Peyer's patch (tissue), 4 donors: Measurements from ENCODE around the gene TEAD3.

ENCODE experiments used
- POLR2A ChIP-seq, 2 donors: fragments of 450-650 bp; IDR thresholded peaks; one replicate each; pipeline ENCODE4 v1.5.1; 2017; ENCODE audit warnings: antibody characterized with exemption in 2 of 2, mild to moderate bottlenecking in 2 of 2, moderate library complexity in 2 of 2
- TF ChIP-seq, protein P1 (sequence below), 6 experiments: fragments of 450-650 bp in 4 of 6; fragments of 200-600 bp in 2 of 6; sonication (generic) in 1 of 6; IDR thresholded peaks; one replicate each; pipeline ENCODE4 v1.5.1; 2017 to 2019; ENCODE audit warnings: antibody characterized with exemption in 6 of 6, mild to moderate bottlenecking in 3 of 6, moderate library complexity in 1 of 6

DNA sequence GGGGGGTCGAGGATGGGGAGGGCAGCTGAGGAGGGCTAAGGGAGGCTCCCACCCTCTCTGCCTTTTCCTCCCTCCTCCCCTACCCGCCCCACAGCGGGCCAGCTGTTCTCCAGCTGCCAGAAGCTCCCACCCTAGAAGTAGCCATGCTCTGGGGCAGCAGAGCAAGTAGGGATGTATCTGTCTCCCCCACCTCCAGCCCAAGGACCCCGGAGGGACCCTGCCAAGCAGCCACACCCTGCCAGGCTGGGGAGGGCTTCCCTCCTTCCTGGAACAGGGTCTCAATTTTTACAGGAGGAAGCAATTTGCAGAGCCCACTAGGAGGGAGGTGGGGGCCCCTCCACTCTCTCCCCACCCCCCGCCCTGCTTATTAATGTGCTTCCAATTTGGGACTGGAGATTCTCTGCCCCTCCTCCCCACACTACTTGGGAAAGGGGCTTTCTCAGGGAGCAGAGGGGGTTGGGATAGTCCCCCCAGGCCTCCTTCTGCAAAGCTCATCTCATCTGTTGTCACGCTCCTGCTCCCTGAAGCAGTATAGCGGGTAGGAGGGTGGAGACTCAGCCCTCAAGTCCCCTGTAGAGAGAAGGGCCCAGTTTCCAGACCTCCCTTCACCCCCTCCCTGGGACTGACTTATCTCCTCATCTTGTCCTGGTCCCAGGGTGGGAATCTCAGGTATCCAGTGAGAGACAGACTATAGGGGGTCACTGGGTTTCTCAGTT, 4.5 kb downstream of the TEAD3 start:
- TF ChIP-seq, protein P1, sequence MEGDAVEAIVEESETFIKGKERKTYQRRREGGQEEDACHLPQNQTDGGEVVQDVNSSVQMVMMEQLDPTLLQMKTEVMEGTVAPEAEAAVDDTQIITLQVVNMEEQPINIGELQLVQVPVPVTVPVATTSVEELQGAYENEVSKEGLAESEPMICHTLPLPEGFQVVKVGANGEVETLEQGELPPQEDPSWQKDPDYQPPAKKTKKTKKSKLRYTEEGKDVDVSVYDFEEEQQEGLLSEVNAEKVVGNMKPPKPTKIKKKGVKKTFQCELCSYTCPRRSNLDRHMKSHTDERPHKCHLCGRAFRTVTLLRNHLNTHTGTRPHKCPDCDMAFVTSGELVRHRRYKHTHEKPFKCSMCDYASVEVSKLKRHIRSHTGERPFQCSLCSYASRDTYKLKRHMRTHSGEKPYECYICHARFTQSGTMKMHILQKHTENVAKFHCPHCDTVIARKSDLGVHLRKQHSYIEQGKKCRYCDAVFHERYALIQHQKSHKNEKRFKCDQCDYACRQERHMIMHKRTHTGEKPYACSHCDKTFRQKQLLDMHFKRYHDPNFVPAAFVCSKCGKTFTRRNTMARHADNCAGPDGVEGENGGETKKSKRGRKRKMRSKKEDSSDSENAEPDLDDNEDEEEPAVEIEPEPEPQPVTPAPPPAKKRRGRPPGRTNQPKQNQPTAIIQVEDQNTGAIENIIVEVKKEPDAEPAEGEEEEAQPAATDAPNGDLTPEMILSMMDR (IDR thresholded peaks at IDR 0.05) = no peak
- no peak for TF ChIP-seq POLR2A (IDR thresholded peaks at IDR 0.05)
